Activated CD8-positive, alpha-beta T cell treated with anti-CD3 and anti-CD28 coated beads for 36 hours (primary cell): Measurements from ENCODE around the gene HLTF. TPM values are rescaled to one million over a fixed set of nuclear protein-coding genes. Genes with fewer than 3 reads are reported as not detected.

Experiments used
- ATAC-seq: fragments of 200-7000 bp; cut with Tn5 transposase; one replicate; pipeline ENCODE4 v1.10.0; 2021; ENCODE audit warnings: mild to moderate bottlenecking, moderate library complexity
- CTCF ChIA-PET: fragments of 350-600 bp; sonication (Branson Sonifier 250); formaldehyde crosslinking; loops from one replicate; lab custom pipeline; 2021; ENCODE audit warnings: antibody characterized with exemption; lab: Charles Lee
- POLR2A ChIA-PET: fragments of 350-600 bp; sonication (Branson Sonifier 250); formaldehyde crosslinking; loops from one replicate; lab custom pipeline; 2021; ENCODE audit warnings: antibody characterized with exemption; lab: Charles Lee
- DNase-seq: peaks from one replicate; pipeline ENCODE4 v3.0.0-alpha.2; 2020
- H3K27ac Mint-ChIP-seq: one replicate; pipeline ENCODE4 v1.8.0; 2021; ENCODE audit warnings: mild to moderate bottlenecking, mixed read lengths
- H3K27me3 Mint-ChIP-seq: one replicate; pipeline ENCODE4 v1.8.0; 2021; ENCODE audit warnings: mixed read lengths
- H3K36me3 Mint-ChIP-seq: one replicate; pipeline ENCODE4 v1.8.0; 2021; ENCODE audit warnings: low read depth, mixed read lengths
- H3K4me1 Mint-ChIP-seq: one replicate; pipeline ENCODE4 v1.8.0; 2021; ENCODE audit warnings: low read depth, mixed read lengths
- H3K4me3 Mint-ChIP-seq: one replicate; pipeline ENCODE4 v1.8.0; 2021; ENCODE audit warnings: mild to moderate bottlenecking, moderate library complexity, mixed read lengths
- H3K9me3 Mint-ChIP-seq: one replicate; pipeline ENCODE4 v1.8.0; 2021; ENCODE audit warnings: mixed read lengths
- intact Hi-C: fragments of 100-400 bp; cut with micrococcal nuclease; formaldehyde crosslinking; loops from one replicate; pipeline ENCODE4 v1.10.0; 2022
- total RNA-seq, 2 experiments: library from RNA; stranded (reverse); gene quantifications; one replicate each; pipeline ENCODE4 v1.2.3, GENCODE V29; 2021
- TF ChIP-seq, protein P1 (sequence below): fragments of 200-600 bp; IDR thresholded peaks from one replicate; pipeline ENCODE4 v1.8.0; 2022; ENCODE audit warnings: antibody characterized with exemption, mild to moderate bottlenecking

HLTF gene, protein sequence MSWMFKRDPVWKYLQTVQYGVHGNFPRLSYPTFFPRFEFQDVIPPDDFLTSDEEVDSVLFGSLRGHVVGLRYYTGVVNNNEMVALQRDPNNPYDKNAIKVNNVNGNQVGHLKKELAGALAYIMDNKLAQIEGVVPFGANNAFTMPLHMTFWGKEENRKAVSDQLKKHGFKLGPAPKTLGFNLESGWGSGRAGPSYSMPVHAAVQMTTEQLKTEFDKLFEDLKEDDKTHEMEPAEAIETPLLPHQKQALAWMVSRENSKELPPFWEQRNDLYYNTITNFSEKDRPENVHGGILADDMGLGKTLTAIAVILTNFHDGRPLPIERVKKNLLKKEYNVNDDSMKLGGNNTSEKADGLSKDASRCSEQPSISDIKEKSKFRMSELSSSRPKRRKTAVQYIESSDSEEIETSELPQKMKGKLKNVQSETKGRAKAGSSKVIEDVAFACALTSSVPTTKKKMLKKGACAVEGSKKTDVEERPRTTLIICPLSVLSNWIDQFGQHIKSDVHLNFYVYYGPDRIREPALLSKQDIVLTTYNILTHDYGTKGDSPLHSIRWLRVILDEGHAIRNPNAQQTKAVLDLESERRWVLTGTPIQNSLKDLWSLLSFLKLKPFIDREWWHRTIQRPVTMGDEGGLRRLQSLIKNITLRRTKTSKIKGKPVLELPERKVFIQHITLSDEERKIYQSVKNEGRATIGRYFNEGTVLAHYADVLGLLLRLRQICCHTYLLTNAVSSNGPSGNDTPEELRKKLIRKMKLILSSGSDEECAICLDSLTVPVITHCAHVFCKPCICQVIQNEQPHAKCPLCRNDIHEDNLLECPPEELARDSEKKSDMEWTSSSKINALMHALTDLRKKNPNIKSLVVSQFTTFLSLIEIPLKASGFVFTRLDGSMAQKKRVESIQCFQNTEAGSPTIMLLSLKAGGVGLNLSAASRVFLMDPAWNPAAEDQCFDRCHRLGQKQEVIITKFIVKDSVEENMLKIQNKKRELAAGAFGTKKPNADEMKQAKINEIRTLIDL
- 10 to 100 TPM; 20.7 to 23.8 TPM for total RNA-seq

DNA sequence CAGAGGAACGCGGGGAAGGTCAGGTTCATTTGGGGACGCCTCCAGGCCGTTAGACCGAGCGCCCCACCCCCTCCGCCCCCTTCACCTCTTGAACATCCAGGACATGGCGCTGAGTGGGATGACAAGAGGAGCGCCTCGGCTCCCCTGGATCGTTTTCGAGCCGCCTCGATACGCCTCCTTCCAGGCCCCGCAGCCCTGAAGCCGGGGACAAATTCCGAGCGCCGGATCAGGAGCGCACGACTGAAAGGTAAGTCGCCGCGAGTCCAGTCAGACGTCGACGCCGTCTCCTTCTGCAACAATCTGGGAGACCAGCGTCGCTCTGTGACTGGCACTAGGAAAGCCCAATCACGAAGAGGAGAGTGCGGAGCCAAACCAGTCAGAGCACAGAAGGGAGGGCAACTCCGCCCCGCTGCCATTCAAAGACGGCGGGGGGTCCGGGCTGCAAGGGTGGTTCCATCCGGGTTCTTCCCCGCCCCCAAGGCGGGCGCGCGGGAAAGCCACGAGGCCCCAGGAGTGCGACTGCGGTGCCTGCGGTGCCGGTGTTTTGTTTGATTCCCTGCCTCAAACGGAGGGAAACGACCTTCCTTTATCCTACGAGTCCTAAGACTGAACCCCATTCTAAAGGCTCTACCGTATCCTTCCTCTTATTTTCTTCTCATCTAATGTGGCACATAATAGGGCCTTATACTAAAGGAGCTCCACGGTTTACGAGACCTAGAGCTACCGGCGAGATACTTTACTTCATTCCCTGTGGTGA lies at the start of gene HLTF:
Gene HLTF (minus strand): TSS at position 302 of the 757 bp plus-strand sequence. CDS start 197 bp downstream, at position 105.
- H3K27me3 Mint-ChIP-seq = no peaks in the 10 kb centered on the region
- ChIA-PET CTCF (interaction anchor here (1.1 kb wide), 1 partner anchor 43 kb away, joined by 3 read pairs; no protein-coding TSS in a partner anchor), POLR2A (no interaction called here)
- peaks cover 15% of the 10 kb centered on the region for H3K4me1 Mint-ChIP-seq
- H3K9me3 Mint-ChIP-seq = no peaks in the 10 kb centered on the region
- H3K4me3 Mint-ChIP-seq = peak within 1 kb of the TSS; percentile 92
- TF ChIP-seq, protein P1, sequence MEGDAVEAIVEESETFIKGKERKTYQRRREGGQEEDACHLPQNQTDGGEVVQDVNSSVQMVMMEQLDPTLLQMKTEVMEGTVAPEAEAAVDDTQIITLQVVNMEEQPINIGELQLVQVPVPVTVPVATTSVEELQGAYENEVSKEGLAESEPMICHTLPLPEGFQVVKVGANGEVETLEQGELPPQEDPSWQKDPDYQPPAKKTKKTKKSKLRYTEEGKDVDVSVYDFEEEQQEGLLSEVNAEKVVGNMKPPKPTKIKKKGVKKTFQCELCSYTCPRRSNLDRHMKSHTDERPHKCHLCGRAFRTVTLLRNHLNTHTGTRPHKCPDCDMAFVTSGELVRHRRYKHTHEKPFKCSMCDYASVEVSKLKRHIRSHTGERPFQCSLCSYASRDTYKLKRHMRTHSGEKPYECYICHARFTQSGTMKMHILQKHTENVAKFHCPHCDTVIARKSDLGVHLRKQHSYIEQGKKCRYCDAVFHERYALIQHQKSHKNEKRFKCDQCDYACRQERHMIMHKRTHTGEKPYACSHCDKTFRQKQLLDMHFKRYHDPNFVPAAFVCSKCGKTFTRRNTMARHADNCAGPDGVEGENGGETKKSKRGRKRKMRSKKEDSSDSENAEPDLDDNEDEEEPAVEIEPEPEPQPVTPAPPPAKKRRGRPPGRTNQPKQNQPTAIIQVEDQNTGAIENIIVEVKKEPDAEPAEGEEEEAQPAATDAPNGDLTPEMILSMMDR = no peak
- H3K27ac Mint-ChIP-seq = peak within 1 kb of the TSS; percentile 88
- peak; percentile 100 for ATAC-seq
- peaks cover 5% of the 10 kb centered on the region for H3K36me3 Mint-ChIP-seq
- intact Hi-C loops = loop anchor here (5.0 kb wide), 1 partner anchor 94 kb away; the partner anchor contains the start of gene GYG1
- peak; percentile 95 for DNase-seq

DNA sequence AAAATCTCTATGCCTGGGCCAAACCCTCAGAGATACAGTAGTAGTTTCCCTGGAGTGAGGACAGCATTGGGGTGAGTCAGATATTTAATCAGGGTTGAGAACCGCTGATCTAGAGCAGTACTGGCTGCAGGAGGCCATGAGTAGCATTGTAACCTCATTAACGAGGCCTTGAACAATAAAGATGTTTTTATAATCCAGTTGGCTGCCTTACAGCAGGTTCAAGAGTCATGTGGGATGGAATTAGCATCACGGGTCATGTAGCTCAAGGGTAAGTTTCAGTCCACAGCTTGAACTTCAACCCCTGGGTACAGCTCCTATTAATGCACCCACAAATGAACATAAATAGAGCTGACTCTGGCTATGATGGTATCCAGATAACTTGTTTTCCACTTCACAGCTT lies 48.2 kb upstream of the HLTF start:
- ChIA-PET POLR2A (no interaction called here), CTCF (interaction anchor here (0.6 to 0.8 kb wide), 3 partner anchors 14 to 637 kb away, joined by 3 read pairs; no protein-coding TSS in a partner anchor)
- Mint-ChIP-seq H3K9me3 (no peaks in the 10 kb centered on the region), H3K27ac (no peak overlapping the region), H3K36me3 (peaks cover 2% of the 10 kb centered on the region), H3K4me1 (peaks cover 40% of the 10 kb centered on the region), H3K27me3 (no peaks in the 10 kb centered on the region), H3K4me3 (no peak overlapping the region)
- DNase-seq = no peak
- ATAC-seq = no peak
- intact Hi-C loops = loop anchor here (5.0 kb wide), 2 partner anchors 48 to 142 kb away; partner anchors contain the start of gene GYG1
- TF ChIP-seq, protein P1 = no peak

DNA sequence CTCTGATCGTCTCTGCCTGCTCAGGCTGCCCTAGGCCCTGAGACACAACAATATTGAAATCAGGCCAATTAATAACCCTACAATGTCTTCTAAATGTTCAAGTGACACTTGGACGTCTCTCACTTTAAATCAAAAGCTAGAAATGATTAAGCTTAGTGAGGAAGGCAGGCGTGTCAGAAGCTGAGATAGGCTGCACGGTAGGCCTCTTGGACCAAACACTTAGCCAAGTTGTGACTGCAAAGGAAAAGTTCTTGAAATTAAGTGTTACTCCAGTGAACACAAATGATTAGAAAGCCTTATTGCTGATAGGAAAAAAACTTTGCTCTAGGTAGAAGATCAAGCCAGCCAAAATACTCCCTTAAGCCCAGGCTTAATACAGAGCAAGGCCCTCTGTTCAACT lies 45.3 kb upstream of the HLTF start:
- DNase-seq (no peak), ATAC-seq (no peak)
- peaks cover 42% of the 10 kb centered on the region for H3K4me1 Mint-ChIP-seq
- H3K36me3 Mint-ChIP-seq = peaks cover 2% of the 10 kb centered on the region
- H3K9me3 Mint-ChIP-seq = no peaks in the 10 kb centered on the region
- H3K27ac Mint-ChIP-seq = peak overlapping the region; percentile 47
- TF ChIP-seq, protein P1 = no peak
- intact Hi-C loops = loop anchor here (5.0 kb wide), 2 partner anchors 51 to 139 kb away; partner anchors contain the start of gene GYG1
- POLR2A ChIA-PET = no interaction called here
- peak overlapping the region; percentile 95 for H3K4me3 Mint-ChIP-seq
- H3K27me3 Mint-ChIP-seq = no peaks in the 10 kb centered on the region
- CTCF ChIA-PET = interaction anchor here (1.1 to 5.5 kb wide), 3 partner anchors 9 to 149 kb away, joined by 3 to 33 read pairs (median 6); no protein-coding TSS in a partner anchor

DNA sequence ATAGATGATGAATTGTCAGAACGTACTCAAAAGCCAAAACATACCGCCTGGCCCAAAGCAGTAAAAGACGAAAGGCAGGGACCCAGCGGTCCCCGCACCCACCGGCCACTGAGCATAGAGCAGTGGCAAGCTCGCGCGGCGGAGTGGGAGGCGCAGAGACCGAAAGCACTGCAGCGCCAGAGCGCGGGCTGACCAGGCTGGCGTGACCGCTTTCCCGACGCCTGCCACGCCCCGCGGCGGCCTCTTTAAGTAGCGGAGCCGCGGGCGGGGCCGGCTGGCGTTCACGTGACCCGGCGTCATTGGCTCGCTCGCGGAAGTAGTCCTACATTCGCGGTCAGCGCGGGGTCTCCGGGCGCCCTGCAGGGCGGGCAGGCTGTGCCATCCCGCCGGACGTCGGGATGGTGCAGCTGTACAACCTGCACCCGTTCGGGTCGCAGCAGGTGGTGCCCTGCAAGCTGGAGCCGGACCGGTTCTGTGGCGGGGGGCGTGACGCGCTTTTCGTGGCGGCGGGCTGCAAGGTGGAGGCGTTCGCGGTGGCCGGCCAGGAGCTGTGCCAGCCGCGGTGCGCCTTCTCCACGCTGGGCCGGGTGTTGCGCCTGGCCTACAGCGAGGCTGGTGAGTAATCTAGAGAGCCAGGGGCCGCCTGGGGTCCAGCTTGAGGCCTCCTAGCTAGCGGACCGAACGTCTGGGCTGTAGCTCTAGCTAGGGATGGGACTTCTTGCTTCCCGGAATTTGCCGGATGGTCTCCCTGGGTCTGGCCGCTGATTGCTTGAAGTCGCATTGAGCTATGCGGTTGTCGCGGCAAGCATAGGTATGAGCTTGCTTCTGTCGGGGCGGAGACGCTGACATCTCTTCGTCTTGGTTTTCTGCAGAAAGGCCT lies 43.2 kb upstream of the HLTF start, which contains the start of gene HPS3:
Gene HPS3 (plus strand): TSS at position 313 of the 880 bp plus-strand sequence. CDS start 86 bp downstream, at position 399.
- peaks cover 36% of the 10 kb centered on the region for H3K4me1 Mint-ChIP-seq
- ChIA-PET CTCF (interaction anchor here (1.0 to 5.5 kb wide), 6 partner anchors 9 to 174 kb away, joined by 3 to 33 read pairs (median 6); no protein-coding TSS in a partner anchor), POLR2A (interaction anchor here (0.7 to 1.1 kb wide), 7 partner anchors 13 to 623 kb away, joined by 3 to 4 read pairs (median 3); no protein-coding TSS in a partner anchor)
- H3K27ac Mint-ChIP-seq = peak within 1 kb of the TSS; percentile 89
- intact Hi-C loops = loop anchor here (5.0 to 10.0 kb wide), 3 partner anchors 53 to 355 kb away; partner anchors contain the start of gene GYG1
- DNase-seq (peak; percentile 91), ATAC-seq (peak; percentile 89)
- peak within 1 kb of the TSS; percentile 95 for H3K4me3 Mint-ChIP-seq
- H3K9me3 Mint-ChIP-seq = no peaks in the 10 kb centered on the region
- TF ChIP-seq, protein P1 = no peak
- H3K27me3 Mint-ChIP-seq = peaks cover 2% of the 10 kb centered on the region
- peaks cover 2% of the 10 kb centered on the region for H3K36me3 Mint-ChIP-seq
